HEK293 (cell line): Measurements from ENCODE around the gene NAA20.

Source experiments
- GLI4 ChIP-seq: fragments of 450-650 bp; formaldehyde crosslinking; IDR thresholded peaks from 2 replicates; pipeline ENCODE4 v1.5.1; 2016; ENCODE audit warnings: missing biosample characterization, missing genetic modification characterization
- IKZF3 ChIP-seq: fragments of 450-650 bp; IDR thresholded peaks from 2 replicates; pipeline ENCODE4 v1.5.0; 2018; ENCODE audit warnings: missing biosample characterization, mild to moderate bottlenecking, missing genetic modification characterization, moderate library complexity
- KLF7 ChIP-seq: fragments of 450-650 bp; formaldehyde crosslinking; IDR thresholded peaks from 2 replicates; pipeline ENCODE4 v1.5.1; 2016; ENCODE audit warnings: missing biosample characterization, missing genetic modification characterization, borderline replicate concordance
- TCF7L2 ChIP-seq: IDR thresholded peaks from 2 replicates; pipeline ENCODE4 v1.6.1; 2011; ENCODE audit warnings: low read depth, mild to moderate bottlenecking, inconsistent platforms, low read length, moderate library complexity, borderline replicate concordance
- YY1 ChIP-seq: fragments of 450-650 bp; formaldehyde crosslinking; IDR thresholded peaks from 2 replicates; pipeline ENCODE4 v1.5.1; 2018; ENCODE audit warnings: missing biosample characterization, missing genetic modification characterization
- ZFHX2 ChIP-seq: fragments of 450-650 bp; formaldehyde crosslinking; conservative IDR thresholded peaks from 2 replicates; pipeline ENCODE4 v1.5.1; 2016; ENCODE audit warnings: missing biosample characterization, missing genetic modification characterization
- ZNF10 ChIP-seq: fragments of 450-650 bp; formaldehyde crosslinking; IDR thresholded peaks from 2 replicates; pipeline ENCODE4 v1.5.1; 2017; ENCODE audit warnings: missing biosample characterization, missing genetic modification characterization
- ZNF121 ChIP-seq: fragments of 450-650 bp; formaldehyde crosslinking; IDR thresholded peaks from 2 replicates; pipeline ENCODE4 v1.5.1; 2016; ENCODE audit warnings: missing biosample characterization, missing genetic modification characterization
- ZNF133 ChIP-seq: fragments of 450-650 bp; formaldehyde crosslinking; IDR thresholded peaks from 2 replicates; pipeline ENCODE4 v1.5.1; 2016; ENCODE audit warnings: missing biosample characterization, missing genetic modification characterization
- ZNF146 ChIP-seq: fragments of 450-650 bp; formaldehyde crosslinking; IDR thresholded peaks from 2 replicates; pipeline ENCODE4 v1.5.1; 2016; ENCODE audit warnings: missing biosample characterization, missing genetic modification characterization
- ZNF174 ChIP-seq: fragments of 450-650 bp; formaldehyde crosslinking; IDR thresholded peaks from 2 replicates; pipeline ENCODE4 v1.5.0; 2017; ENCODE audit warnings: missing biosample characterization, mild to moderate bottlenecking, missing genetic modification characterization
- ZNF211 ChIP-seq: fragments of 450-650 bp; formaldehyde crosslinking; IDR thresholded peaks from 2 replicates; pipeline ENCODE4 v1.5.1; 2016; ENCODE audit warnings: low read depth, missing biosample characterization, missing genetic modification characterization
- ZNF214 ChIP-seq: fragments of 450-650 bp; formaldehyde crosslinking; IDR thresholded peaks from 2 replicates; pipeline ENCODE4 v1.5.1; 2017; ENCODE audit warnings: missing biosample characterization, mild to moderate bottlenecking, missing genetic modification characterization, borderline replicate concordance
- ZNF341 ChIP-seq: fragments of 450-650 bp; formaldehyde crosslinking; IDR thresholded peaks from 2 replicates; pipeline ENCODE4; 2016; ENCODE audit warnings: low read depth, missing biosample characterization, missing genetic modification characterization
- ZNF37A ChIP-seq: fragments of 450-650 bp; IDR thresholded peaks from 2 replicates; pipeline ENCODE4 v1.5.1; 2018; ENCODE audit warnings: missing biosample characterization, missing genetic modification characterization
- ZNF571 ChIP-seq: fragments of 450-650 bp; formaldehyde crosslinking; IDR thresholded peaks from 2 replicates; pipeline ENCODE4 v1.5.0; 2017; ENCODE audit warnings: missing biosample characterization, missing genetic modification characterization
- ZNF623 ChIP-seq: fragments of 450-650 bp; formaldehyde crosslinking; IDR thresholded peaks from 2 replicates; pipeline ENCODE4 v1.5.1; 2016; ENCODE audit warnings: missing biosample characterization, missing genetic modification characterization
- ZNF76 ChIP-seq: fragments of 450-650 bp; formaldehyde crosslinking; IDR thresholded peaks from 2 replicates; pipeline ENCODE4; 2016; ENCODE audit warnings: low read depth, missing biosample characterization, missing genetic modification characterization, borderline replicate concordance
- ZNF785 ChIP-seq: fragments of 450-650 bp; formaldehyde crosslinking; IDR thresholded peaks from 2 replicates; pipeline ENCODE4 v1.5.1; 2016; ENCODE audit warnings: missing biosample characterization, missing genetic modification characterization
- ZNF791 ChIP-seq: fragments of 450-650 bp; formaldehyde crosslinking; IDR thresholded peaks from 2 replicates; pipeline ENCODE4 v1.5.1; 2016; ENCODE audit warnings: missing biosample characterization, missing genetic modification characterization
- TF ChIP-seq, protein P1 (sequence below): fragments of 450-650 bp; formaldehyde crosslinking; IDR thresholded peaks from 2 replicates; pipeline ENCODE4 v1.5.1; 2016; ENCODE audit warnings: missing biosample characterization, missing genetic modification characterization
- TF ChIP-seq, protein P2 (sequence below): fragments of 450-650 bp; formaldehyde crosslinking; IDR thresholded peaks from 2 replicates; pipeline ENCODE4 v1.5.1; 2016; ENCODE audit warnings: missing biosample characterization, missing genetic modification characterization
- TF ChIP-seq, protein P3 (sequence below): fragments of 450-650 bp; formaldehyde crosslinking; IDR thresholded peaks from 2 replicates; pipeline ENCODE4 v1.5.1; 2016; ENCODE audit warnings: missing biosample characterization, missing genetic modification characterization
- TF ChIP-seq, protein P4 (sequence below): fragments of 450-650 bp; IDR thresholded peaks from 2 replicates; pipeline ENCODE4 v1.5.1; 2018; ENCODE audit warnings: missing biosample characterization, missing genetic modification characterization
- TF ChIP-seq, protein P5 (sequence below): fragments of 450-650 bp; formaldehyde crosslinking; IDR thresholded peaks from 2 replicates; pipeline ENCODE4 v1.5.1; 2016; ENCODE audit warnings: missing biosample characterization, missing genetic modification characterization
- TF ChIP-seq, protein P6 (sequence below): fragments of 450-650 bp; formaldehyde crosslinking; IDR thresholded peaks from 2 replicates; pipeline ENCODE4 v1.5.1; 2016; ENCODE audit warnings: missing biosample characterization, missing genetic modification characterization, low read depth
- TF ChIP-seq, protein P7 (sequence below): fragments of 450-650 bp; formaldehyde crosslinking; IDR thresholded peaks from 2 replicates; pipeline ENCODE4 v1.5.1; 2016; ENCODE audit warnings: missing biosample characterization, missing genetic modification characterization

The NAA20 gene

DNA sequence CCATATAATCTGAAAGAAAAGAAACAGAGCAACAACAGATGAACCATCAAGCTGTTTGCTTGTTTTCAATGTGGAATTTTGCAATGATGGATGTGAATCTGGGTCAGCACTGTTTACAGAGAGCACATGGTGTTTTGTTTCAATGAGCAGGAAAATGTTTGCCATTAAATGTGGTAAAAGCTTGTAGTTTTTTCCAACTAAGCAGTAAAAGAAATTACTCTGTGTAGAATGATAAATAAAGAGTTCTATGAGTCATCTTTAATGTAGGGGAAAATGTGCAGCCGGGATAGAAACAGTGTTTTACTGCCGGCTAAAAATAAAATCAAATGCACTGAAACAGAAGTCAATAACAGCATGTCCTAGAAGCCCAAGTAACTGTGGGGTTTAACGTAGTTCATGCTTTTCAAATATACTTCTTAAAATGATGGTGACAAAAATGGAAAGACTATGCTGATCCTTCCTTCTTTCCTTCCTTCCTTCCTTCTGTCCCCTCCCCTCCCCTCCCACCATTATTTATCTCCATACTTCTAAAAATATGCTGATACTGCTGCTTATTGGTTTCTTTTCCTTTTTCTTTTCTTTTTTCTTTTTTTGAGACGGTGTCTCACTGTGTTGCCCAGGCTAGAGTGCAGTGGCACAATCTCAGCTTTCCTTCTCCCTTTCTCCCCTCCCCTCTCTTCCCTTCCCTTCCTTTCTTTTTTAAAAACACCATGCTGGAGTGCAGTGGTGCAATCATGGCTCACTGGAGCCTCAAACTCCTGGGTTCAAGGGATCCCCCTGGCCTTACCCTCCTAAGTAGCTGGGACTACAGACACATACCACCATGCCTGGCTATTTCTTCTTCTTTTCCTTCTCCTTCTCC is 6.3 kb upstream of the NAA20 start (continued):
- TF ChIP-seq GLI4 (tag by site-specific recombination) (no peak), IKZF3 (tag by site-specific recombination) (0 out of 2 replicates have a peak, but pooled peaks have one; percentile 27), ZNF174 (tag by site-specific recombination) (no peak), ZNF211 (tag by site-specific recombination) (no peak), ZNF37A (tag by site-specific recombination) (no peak), ZNF146 (tag by site-specific recombination) (no peak), TCF7L2 (no peak), YY1 (tag by site-specific recombination) (no peak), ZNF76 (tag by site-specific recombination) (no peak), ZNF214 (tag by site-specific recombination) (no peak), ZNF341 (no peak), ZFHX2 (tag by site-specific recombination) (no peak), ZNF623 (tag by site-specific recombination) (no peak), ZNF791 (no peak), ZNF133 (tag by site-specific recombination) (no peak), KLF7 (tag by site-specific recombination) (no peak), ZNF121 (tag by site-specific recombination) (peak; percentile 81), ZNF785 (tag by site-specific recombination) (no peak), ZNF571 (tag by site-specific recombination) (no peak), ZNF10 (tag by site-specific recombination) (no peak)
- TF ChIP-seq, protein P1, sequence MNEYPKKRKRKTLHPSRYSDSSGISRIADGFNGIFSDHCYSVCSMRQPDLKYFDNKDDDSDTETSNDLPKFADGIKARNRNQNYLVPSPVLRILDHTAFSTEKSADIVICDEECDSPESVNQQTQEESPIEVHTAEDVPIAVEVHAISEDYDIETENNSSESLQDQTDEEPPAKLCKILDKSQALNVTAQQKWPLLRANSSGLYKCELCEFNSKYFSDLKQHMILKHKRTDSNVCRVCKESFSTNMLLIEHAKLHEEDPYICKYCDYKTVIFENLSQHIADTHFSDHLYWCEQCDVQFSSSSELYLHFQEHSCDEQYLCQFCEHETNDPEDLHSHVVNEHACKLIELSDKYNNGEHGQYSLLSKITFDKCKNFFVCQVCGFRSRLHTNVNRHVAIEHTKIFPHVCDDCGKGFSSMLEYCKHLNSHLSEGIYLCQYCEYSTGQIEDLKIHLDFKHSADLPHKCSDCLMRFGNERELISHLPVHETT = no peak
- TF ChIP-seq, protein P2, sequence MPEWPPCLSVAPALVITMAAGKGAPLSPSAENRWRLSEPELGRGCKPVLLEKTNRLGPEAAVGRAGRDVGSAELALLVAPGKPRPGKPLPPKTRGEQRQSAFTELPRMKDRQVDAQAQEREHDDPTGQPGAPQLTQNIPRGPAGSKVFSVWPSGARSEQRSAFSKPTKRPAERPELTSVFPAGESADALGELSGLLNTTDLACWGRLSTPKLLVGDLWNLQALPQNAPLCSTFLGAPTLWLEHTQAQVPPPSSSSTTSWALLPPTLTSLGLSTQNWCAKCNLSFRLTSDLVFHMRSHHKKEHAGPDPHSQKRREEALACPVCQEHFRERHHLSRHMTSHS = no peak
- TF ChIP-seq, protein P3, sequence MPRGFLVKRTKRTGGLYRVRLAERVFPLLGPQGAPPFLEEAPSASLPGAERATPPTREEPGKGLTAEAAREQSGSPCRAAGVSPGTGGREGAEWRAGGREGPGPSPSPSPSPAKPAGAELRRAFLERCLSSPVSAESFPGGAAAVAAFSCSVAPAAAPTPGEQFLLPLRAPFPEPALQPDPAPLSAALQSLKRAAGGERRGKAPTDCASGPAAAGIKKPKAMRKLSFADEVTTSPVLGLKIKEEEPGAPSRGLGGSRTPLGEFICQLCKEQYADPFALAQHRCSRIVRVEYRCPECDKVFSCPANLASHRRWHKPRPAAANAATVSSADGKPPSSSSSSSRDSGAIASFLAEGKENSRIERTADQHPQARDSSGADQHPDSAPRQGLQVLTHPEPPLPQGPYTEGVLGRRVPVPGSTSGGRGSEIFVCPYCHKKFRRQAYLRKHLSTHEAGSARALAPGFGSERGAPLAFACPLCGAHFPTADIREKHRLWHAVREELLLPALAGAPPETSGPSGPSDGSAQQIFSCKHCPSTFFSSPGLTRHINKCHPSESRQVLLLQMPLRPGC (tag by site-specific recombination) = peak; percentile 58; the same call in 1 of the 2 replicates
- TF ChIP-seq, protein P4, sequence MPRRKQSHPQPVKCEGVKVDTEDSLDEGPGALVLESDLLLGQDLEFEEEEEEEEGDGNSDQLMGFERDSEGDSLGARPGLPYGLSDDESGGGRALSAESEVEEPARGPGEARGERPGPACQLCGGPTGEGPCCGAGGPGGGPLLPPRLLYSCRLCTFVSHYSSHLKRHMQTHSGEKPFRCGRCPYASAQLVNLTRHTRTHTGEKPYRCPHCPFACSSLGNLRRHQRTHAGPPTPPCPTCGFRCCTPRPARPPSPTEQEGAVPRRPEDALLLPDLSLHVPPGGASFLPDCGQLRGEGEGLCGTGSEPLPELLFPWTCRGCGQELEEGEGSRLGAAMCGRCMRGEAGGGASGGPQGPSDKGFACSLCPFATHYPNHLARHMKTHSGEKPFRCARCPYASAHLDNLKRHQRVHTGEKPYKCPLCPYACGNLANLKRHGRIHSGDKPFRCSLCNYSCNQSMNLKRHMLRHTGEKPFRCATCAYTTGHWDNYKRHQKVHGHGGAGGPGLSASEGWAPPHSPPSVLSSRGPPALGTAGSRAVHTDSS (tag by site-specific recombination) = no peak
- TF ChIP-seq, protein P5, sequence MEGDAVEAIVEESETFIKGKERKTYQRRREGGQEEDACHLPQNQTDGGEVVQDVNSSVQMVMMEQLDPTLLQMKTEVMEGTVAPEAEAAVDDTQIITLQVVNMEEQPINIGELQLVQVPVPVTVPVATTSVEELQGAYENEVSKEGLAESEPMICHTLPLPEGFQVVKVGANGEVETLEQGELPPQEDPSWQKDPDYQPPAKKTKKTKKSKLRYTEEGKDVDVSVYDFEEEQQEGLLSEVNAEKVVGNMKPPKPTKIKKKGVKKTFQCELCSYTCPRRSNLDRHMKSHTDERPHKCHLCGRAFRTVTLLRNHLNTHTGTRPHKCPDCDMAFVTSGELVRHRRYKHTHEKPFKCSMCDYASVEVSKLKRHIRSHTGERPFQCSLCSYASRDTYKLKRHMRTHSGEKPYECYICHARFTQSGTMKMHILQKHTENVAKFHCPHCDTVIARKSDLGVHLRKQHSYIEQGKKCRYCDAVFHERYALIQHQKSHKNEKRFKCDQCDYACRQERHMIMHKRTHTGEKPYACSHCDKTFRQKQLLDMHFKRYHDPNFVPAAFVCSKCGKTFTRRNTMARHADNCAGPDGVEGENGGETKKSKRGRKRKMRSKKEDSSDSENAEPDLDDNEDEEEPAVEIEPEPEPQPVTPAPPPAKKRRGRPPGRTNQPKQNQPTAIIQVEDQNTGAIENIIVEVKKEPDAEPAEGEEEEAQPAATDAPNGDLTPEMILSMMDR (tag by site-specific recombination) = no peak
- TF ChIP-seq, protein P6, sequence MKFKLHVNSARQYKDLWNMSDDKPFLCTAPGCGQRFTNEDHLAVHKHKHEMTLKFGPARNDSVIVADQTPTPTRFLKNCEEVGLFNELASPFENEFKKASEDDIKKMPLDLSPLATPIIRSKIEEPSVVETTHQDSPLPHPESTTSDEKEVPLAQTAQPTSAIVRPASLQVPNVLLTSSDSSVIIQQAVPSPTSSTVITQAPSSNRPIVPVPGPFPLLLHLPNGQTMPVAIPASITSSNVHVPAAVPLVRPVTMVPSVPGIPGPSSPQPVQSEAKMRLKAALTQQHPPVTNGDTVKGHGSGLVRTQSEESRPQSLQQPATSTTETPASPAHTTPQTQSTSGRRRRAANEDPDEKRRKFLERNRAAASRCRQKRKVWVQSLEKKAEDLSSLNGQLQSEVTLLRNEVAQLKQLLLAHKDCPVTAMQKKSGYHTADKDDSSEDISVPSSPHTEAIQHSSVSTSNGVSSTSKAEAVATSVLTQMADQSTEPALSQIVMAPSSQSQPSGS (tag by site-specific recombination) = no peak
- TF ChIP-seq, protein P7, sequence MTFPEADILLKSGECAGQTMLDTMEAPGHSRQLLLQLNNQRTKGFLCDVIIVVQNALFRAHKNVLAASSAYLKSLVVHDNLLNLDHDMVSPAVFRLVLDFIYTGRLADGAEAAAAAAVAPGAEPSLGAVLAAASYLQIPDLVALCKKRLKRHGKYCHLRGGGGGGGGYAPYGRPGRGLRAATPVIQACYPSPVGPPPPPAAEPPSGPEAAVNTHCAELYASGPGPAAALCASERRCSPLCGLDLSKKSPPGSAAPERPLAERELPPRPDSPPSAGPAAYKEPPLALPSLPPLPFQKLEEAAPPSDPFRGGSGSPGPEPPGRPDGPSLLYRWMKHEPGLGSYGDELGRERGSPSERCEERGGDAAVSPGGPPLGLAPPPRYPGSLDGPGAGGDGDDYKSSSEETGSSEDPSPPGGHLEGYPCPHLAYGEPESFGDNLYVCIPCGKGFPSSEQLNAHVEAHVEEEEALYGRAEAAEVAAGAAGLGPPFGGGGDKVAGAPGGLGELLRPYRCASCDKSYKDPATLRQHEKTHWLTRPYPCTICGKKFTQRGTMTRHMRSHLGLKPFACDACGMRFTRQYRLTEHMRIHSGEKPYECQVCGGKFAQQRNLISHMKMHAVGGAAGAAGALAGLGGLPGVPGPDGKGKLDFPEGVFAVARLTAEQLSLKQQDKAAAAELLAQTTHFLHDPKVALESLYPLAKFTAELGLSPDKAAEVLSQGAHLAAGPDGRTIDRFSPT = no peak
